BE2C (cell line): ENCODE measurements around the gene P2RX2.

Experiments
- DNase-seq: peaks from one replicate; pipeline ENCODE4 v3.0.0-alpha.2; 2020
- H3K27me3 ChIP-seq: fragments of 250-450 bp; sonication (Bioruptor Pico); 2 replicates; pipeline ENCODE4 v1.5.1; 2020; ENCODE audit warnings: mild to moderate bottlenecking
- H3K36me3 ChIP-seq: fragments of 250-450 bp; sonication (Bioruptor Pico); 2 replicates; pipeline ENCODE4 v1.5.1; 2020; ENCODE audit warnings: mild to moderate bottlenecking
- H3K4me1 ChIP-seq: fragments of 250-450 bp; sonication (Bioruptor Pico); 2 replicates; pipeline ENCODE4 v1.5.1; 2020
- H3K4me3 ChIP-seq: 2 replicates; pipeline ENCODE4 v1.5.1; 2011; ENCODE audit warnings: low read depth, low read length
- H3K9me3 ChIP-seq: fragments of 250-450 bp; sonication (Bioruptor Pico); 2 replicates; pipeline ENCODE4 v1.5.1; 2020
- TF ChIP-seq, protein P1 (sequence below): IDR thresholded peaks from 2 replicates; pipeline ENCODE4 v1.5.1; 2012; ENCODE audit warnings: mild to moderate bottlenecking, low read depth, low read length

Gene P2RX2

GRCh38 chr12:132620899-132621656, 2.5 kb downstream of the P2RX2 start:
- DNase-seq: no peak
- TF ChIP-seq, protein P1, sequence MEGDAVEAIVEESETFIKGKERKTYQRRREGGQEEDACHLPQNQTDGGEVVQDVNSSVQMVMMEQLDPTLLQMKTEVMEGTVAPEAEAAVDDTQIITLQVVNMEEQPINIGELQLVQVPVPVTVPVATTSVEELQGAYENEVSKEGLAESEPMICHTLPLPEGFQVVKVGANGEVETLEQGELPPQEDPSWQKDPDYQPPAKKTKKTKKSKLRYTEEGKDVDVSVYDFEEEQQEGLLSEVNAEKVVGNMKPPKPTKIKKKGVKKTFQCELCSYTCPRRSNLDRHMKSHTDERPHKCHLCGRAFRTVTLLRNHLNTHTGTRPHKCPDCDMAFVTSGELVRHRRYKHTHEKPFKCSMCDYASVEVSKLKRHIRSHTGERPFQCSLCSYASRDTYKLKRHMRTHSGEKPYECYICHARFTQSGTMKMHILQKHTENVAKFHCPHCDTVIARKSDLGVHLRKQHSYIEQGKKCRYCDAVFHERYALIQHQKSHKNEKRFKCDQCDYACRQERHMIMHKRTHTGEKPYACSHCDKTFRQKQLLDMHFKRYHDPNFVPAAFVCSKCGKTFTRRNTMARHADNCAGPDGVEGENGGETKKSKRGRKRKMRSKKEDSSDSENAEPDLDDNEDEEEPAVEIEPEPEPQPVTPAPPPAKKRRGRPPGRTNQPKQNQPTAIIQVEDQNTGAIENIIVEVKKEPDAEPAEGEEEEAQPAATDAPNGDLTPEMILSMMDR: no peak
- peaks cover 36% of the 10 kb centered on the region for H3K36me3 ChIP-seq
- peaks cover 6% of the 10 kb centered on the region for H3K9me3 ChIP-seq
- H3K27me3 ChIP-seq: peaks cover 42% of the 10 kb centered on the region
- H3K4me3 ChIP-seq: no peak overlapping the region
- H3K4me1 ChIP-seq: peaks cover 19% of the 10 kb centered on the region

- peaks cover 3% of the 10 kb centered on the region for H3K9me3 ChIP-seq
- H3K36me3 ChIP-seq: peaks cover 40% of the 10 kb centered on the region
- peaks cover 19% of the 10 kb centered on the region for H3K4me1 ChIP-seq
These were observed 3.3 kb downstream of the P2RX2 start for GRCh38 chr12:132621657-132622435.

GRCh38 chr12:132622437-132623071, 4.0 kb downstream of the P2RX2 start:
- Histone ChIP-seq H3K4me1 (peaks cover 19% of the 10 kb centered on the region), H3K27me3 (peaks cover 27% of the 10 kb centered on the region), H3K36me3 (peaks cover 40% of the 10 kb centered on the region), H3K9me3 (no peaks in the 10 kb centered on the region; the same call in 1 of the 2 replicates), H3K4me3 (no peak overlapping the region)
- TF ChIP-seq, protein P1: no peak
- DNase-seq: peak; percentile 18

More at GRCh38 chr12:132621657-132622435, 3.3 kb downstream of the P2RX2 start:
- Histone ChIP-seq H3K4me3 (no peak overlapping the region), H3K27me3 (peaks cover 34% of the 10 kb centered on the region)
- TF ChIP-seq, protein P1: no peak
- no peak for DNase-seq

- peaks cover 19% of the 10 kb centered on the region for H3K4me1 ChIP-seq
- H3K9me3 ChIP-seq: no peaks in the 10 kb centered on the region
- TF ChIP-seq, protein P1: no peak
- H3K36me3 ChIP-seq: peaks cover 43% of the 10 kb centered on the region
- DNase-seq: peak; percentile 53
- H3K27me3 ChIP-seq: peaks cover 21% of the 10 kb centered on the region
- no peak overlapping the region for H3K4me3 ChIP-seq
These were observed 4.7 kb downstream of the P2RX2 start for GRCh38 chr12:132623072-132623869.

DNA sequence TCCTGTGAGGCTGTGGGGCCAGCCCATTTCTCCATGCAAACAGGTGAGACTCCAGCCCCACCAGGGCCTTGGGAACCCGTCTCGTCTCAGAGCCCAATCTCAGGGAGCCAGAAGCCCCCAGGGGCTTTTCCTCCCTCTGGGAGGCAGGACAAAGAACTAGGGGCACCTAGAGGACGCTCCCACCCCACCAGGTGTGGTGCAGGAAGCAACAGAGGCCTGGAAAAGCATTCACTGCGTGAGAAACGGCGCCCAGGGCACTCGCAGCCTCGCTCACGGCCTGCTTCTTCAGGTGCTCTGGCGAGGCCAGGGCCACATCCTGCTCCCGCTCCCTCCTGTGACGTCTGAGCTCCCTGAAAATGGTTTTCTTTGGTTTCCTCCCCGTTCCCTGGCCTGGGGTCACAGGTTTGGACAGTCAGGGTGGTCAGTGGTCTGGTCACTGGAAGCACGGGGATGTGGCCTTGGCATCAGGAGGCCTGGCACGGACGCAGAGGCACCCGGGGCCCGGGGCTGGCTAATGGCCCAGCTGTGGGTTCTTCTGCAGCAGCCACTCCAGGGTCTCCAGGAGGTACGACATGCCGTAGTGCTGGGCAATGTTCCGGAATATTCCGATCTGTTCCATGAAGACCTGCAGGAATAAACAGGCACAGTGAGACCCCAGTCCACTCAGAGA, 5.7 kb downstream of the P2RX2 start:
- peaks cover 15% of the 10 kb centered on the region for H3K27me3 ChIP-seq
- peaks cover 19% of the 10 kb centered on the region for H3K4me1 ChIP-seq
- H3K4me3 ChIP-seq: no peak overlapping the region
- TF ChIP-seq, protein P1: no peak
- peaks cover 46% of the 10 kb centered on the region for H3K36me3 ChIP-seq
- H3K9me3 ChIP-seq: no peaks in the 10 kb centered on the region
- DNase-seq: no peak
